HG03135 (cell line): ENCODE data around the gene ALKBH3.

Experiments used
- ATAC-seq: cut with Tn5 transposase; IDR thresholded peaks from one replicate; pipeline ENCODE4 v1.9.1; 2021; ENCODE audit warnings: mild to moderate bottlenecking, moderate library complexity; ENCODE audit not compliant: unreplicated experiment

ALKBH3 gene

DNA sequence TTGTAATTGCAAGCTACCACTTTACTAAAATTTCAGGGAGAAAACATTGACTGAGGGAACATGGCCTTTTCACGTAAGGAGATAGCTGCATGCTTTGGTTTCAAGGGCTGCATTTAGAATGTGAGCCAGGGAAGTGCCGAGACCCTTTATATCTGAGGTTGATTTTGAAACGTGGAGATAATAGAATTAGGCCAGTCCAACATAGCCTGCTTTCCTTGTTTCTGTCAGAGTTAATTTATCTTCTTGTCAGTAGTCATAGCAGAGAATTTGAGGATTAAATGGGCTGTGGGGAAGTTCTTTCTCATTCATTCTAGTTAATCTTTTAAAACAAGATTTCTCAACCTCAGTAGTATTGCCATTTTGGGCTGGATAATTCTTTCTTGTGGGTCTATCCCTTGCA lies 12.2 kb downstream of the ALKBH3 start:
- no peak for ATAC-seq

DNA sequence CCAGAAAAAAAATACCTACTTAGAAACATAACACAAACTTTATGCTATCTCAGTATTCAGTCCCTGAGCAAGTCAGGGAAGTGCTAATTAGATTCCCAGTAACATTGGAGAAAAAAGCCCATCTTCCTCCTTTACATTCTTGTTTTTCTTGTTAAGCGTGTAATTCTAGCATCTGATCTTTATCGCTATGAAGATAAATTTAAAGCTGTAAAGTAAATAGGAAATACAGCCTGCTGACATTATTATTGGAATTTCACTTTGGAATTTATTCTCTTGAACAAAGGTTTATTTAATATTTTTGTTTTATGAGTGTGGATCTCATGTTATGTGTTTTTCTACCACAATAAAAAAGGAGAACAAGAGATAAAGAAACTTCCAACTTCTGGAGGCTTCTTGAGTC lies 13.9 kb downstream of the ALKBH3 start:
- no peak for ATAC-seq

DNA sequence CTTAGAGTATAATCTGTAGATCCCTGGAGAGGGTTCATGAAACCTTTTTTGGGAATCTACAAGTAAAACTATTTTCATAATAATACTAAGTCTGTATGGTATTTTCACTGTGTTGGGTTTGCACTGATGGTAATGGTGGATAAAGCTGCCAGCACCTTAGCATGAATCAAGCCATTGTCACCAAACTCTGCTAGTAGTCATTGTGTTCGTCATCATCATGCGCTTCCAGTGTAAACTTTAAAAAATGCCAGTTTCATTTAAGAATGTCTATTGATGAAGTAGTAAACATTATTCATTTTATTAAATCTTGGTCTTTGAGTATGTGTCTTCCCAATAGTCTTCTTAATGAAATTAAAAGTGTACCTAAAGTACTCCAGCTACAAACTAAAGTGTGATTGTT lies 15.0 kb downstream of the ALKBH3 start:
- ATAC-seq: no peak

DNA sequence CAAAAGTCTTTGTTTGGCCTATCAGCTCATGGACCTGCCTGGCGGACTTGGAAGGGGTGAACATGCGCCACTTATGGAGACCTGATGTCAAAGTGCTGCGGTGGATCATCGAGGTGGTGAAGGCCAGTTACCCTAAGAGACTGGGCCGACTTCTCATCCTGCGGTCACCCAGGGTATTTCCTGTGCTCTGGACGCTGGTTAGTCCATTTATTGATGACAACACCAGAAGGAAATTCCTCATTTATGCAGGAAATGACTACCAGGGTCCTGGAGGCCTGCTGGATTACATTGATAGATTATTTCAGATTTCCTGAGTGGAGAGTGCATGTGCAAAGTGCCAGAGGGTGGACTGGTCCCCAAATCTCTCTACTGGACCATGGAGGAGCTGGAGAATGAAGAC lies 17.9 kb downstream of the ALKBH3 start:
- ATAC-seq: no peak

DNA sequence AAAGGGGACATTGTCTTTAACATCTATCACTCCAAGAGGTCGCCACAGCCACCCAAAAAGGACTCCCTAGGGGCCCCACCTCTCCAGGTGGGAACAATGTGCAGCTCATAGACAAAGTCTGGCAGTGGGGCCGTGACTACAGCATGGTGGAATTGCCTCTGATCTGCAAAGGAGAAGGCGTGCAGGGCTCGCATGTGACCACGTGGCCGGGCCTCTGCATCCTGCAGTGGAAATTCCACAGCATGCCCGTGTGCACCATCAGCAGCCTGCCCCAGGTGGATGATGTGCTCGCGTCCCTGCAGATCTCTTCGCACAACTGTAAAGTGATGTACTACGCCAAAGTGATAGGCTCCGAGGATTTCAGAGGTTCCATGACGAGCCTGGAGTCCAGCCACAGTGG lies 18.5 kb downstream of the ALKBH3 start:
- no peak for ATAC-seq

DNA sequence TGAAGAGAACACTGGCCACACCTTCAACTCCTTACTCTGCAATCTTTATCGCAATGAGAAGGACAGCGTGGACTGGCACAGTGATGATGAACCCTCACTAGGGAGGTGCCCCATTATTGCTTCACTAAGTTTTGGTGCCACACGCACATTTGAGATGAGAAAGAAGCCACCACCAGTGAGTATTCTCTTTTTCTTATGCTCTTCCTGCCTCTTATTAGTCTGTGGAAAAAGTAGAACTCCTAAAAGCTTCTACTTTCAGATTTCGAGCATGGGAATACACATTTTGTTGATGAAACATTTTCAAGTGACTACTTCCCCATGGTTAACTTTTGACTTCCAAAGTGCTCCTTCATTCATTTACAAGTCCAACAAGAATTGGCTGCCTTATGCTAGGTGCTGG lies 20.9 kb downstream of the ALKBH3 start:
- ATAC-seq: no peak

DNA sequence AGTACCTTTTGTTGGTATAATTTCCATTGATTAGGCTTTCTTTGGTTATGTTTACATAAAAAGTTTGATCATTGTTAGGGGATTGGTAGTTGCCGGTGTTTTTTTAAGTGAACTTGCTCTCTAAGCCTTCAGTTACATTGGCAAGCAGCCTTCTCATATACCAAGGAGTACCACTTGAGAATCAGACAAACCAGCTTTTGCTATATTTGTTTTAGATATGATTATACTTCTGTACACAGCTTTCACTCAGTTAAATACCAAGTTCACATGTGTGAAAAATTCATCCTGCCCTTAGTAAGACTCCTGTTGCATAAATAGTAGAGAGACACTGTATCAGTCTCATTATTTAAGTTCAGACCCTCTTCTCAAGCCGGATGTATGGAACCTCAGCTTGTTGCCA lies 22.4 kb downstream of the ALKBH3 start:
- no peak for ATAC-seq

DNA sequence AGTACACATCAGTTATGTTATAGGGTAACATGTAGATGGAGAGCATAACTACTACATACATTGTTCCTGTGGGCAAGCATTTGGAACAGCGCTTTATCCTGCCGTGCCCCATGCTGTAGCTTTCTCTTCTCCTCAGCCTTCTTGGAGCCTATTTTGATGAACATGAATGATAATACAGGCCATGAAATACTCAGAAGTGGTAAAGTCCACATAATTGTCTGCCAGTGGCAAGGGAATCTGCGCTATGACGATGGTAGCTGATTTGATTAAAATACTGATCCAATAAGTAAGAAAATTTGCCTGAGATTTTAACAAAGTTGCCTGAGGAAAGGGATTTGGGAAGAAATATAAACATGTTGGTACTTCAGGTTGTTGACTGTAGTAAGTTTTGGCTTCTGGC lies 23.3 kb downstream of the ALKBH3 start:
- ATAC-seq: no peak

DNA sequence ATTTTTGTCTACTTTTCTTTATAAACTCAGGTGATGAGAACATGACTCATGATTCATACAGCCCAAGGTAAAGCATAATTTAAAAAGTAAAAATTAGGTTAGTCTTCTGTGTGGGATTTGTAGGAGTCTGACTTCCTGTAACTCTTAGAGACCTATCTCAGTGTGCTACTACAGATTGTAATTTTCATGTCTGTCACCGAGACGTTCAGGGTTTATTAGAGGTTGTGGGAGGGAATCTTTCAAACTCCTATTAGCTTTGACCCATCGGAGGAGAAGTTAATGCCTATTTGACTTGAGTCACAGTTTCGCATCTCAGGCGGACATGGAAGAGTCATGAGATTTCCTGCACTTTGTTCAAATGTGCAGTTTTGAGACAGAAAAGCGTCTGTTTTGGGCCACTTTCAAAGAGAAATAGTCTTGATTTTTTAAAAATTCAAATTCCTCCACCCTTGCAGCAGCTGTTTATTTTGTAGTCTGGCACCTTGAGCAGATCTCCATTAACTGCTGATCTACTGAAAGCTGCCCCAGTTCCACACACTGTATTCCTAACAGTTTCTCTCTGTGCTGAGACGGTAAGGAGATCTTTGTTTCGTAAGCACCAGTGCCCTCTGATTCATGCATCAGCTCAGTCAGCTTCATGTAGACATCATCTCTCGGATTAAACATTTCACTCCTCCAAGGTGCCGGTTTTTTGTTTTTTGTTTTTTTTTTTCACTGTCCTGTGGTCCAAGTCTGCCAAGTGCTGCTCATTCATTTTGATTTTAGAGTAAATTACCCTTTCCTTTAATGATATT lies 24.3 kb downstream of the ALKBH3 start:
- no peak for ATAC-seq

DNA sequence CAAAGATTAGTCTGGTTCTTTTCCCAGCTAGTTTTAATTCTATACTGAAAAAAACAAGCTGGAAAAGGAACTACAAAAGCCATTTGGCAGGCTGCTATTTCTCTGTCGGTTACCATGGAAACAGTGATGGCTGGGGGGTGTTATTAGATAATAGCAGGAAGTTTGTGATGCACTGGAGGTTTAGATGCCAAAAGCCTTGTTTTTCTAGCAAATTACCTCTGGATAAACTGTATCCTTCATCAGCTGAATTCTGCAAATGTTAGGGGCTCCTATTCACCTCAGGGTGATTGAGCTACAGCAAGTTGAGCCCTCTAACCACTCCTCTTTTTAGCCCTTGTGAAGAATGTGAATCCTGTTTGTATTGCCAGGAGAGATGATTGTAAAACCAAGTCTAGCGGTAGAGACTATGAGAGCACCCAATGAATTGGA lies 25.2 kb downstream of the ALKBH3 start:
- ATAC-seq: no peak

DNA sequence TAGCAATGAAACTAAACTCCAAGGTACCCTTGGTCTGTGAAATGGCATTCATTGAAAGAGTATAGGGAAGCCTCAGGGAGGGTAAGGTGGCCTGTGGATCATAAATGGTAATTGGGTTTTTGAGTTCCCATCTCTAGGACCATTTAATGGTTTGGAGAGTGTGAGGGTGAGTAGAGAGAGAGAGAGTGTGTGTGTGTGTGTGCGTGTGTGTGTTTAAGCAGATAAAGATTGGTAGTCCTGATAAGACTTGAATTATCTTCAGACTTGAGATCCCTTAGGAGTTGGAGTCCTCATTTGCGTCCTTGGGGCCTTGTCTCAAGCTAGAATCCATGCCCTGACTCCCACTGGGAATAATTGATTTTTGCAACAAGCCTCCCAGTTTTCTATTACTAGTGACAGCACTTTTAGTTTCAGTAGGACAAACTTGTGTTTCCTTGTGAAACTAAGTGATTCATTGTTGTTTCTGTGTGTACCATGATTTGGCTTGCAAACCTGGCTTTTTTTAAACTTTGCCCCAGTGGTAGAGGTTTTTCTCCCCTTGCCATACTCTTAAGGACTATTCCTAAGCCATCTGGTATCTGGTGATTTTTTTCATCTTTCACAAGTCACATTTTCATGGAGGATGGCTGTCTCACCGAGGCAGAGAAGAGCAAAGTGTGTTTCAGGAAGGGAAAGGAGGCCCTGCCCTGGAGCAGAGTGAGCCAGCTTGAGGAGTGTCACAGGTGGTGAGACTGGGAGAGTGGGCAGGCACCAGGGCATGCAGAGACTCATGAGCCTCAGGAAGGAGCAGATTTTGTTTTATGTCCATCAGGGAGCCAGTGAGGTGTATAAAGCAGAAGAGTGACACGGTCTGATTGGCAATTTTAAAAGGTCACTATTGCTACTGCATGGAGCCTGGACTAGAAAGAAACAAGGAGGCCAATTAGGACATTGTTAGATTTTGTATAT lies 26.7 kb downstream of the ALKBH3 start:
- no peak for ATAC-seq

DNA sequence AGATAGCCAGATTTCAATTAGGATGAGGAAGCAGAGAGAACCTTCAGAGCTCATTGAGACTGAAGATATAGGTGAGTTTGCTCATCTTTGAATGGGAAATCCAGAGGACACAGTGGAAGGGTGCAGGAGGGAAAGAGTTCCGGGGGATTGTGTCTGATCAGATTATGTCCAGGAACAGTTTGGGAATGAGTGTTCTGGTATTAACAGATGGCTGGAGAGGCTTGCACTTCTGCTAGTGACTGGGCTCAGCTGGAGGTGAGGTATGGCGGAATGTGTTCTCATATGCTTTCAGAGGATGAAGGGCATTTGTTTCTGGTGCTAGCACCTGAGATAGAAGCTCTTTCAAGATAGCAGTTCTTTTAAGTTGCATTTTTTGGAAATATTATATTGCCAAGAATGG lies 27.6 kb downstream of the ALKBH3 start:
- ATAC-seq: no peak

DNA sequence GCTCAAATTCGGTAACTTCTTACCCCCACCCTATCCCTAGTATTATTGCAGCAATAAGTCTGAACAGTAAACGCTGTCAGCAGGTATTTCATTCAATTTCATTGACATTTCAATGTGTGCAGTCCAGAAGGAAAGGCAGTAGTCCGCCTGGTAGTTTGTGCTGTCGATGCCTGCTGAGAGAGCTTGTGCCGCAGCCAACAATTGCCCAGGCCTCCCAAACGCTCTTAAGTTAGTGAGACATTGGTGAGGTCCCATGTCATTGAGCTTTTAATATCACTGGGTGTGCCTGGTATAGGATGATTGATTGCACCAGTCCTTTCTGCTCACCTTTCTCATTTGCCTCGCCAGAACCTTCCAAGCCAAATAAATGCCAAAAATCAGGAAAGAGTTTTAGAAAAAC lies 28.1 kb downstream of the ALKBH3 start:
- no peak for ATAC-seq

DNA sequence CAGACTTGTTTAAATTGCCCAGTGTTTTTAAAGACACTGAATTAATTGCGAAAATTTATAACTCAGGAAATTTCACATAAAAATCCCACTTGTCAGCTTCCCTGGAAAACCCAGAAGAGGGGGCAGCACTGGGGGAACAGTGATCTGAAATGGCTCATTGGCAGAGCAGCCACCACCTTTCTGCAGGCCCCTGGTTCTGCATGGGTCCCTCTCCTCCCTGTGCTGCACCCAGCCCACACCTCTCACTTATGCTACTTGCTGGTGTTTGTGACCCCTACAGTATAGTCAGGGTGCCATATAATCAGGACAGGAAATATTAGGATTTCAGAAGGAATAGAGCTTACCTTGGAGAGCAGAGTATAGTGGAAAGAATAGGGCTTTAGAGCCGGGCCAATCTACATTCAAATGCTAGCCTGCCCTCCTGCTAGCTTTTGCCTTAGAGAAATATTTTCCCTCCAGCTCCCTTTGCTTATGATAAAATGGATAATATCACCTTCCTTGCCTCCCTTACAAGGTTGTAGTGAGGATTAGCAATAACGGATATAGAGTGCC lies 33.3 kb downstream of the ALKBH3 start:
- ATAC-seq: no peak

DNA sequence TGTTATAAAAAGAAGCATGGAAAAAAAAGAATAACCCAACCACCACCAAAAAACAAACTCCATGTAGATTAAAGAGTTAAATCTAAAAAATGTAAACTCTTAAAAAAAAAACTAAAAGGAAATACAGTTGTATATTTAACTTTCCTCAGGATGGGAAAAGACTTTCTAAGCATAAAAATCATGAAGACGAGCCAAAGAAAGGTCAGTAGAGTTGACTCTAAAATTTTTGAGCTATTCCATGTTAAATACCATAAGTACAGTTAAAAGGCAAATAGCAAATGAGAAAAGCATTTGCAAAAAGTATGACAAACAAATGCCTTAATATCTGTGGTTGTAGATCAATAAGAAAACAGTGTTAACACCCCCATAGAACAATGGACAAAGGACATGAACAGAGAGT lies 33.8 kb downstream of the ALKBH3 start:
- no peak for ATAC-seq

DNA sequence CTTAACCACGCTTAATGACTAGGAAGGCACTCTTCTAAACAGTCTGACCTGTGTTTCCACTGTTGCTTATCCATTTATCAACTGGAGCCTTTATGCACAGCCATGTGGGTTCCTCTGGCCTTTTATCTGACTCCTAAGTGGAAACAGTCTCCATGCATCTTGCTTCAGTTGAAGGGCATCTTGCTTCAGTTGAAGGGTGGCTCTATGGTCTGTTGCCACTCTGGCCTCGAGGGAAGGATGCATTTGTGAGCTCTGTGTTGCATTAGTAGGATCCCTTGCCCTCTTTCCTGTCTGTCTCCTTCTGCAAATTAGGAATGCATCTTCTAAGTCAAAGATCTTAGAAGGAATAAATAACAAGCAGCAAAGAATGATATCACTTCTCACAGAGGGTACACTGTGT lies 36.0 kb downstream of the ALKBH3 start:
- no peak for ATAC-seq

DNA sequence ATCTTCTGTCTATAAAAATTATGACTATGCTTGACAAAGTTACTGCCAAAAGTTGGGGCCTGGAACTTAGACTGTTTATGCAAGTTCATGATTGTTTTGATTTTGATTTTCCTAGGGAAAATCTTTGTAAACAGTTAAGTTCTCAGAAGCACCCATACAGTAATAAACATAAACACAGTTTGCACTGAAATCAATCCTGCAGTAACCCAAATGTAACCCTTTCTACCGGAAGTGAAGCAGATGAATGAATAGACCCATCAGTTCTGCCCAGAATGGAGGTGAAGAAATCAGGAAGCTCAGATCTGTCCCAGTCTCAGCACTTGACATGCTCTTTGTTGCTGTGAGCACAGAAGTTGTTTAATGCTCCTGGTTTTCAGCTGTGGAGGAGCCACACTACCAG lies 37.2 kb downstream of the ALKBH3 start:
- no peak for ATAC-seq

DNA sequence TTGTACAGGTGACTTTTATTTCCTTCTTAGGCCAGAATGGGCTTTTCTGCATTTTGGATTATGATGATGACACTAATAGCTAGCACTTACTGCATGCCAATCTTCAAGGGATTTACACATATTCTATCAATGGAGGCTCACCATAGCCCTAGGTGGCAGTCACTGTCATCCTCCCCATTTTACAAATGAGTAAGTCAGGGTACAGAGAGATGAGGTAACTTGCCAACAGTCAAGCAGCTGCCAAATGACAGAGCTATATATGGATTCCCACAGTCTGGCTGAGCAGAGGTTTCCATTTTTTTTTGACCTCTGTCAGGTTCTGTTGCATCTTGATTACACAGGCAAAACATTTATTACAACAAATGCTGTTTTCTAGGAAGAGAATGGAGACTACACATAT lies 38.0 kb downstream of the ALKBH3 start:
- ATAC-seq: no peak

DNA sequence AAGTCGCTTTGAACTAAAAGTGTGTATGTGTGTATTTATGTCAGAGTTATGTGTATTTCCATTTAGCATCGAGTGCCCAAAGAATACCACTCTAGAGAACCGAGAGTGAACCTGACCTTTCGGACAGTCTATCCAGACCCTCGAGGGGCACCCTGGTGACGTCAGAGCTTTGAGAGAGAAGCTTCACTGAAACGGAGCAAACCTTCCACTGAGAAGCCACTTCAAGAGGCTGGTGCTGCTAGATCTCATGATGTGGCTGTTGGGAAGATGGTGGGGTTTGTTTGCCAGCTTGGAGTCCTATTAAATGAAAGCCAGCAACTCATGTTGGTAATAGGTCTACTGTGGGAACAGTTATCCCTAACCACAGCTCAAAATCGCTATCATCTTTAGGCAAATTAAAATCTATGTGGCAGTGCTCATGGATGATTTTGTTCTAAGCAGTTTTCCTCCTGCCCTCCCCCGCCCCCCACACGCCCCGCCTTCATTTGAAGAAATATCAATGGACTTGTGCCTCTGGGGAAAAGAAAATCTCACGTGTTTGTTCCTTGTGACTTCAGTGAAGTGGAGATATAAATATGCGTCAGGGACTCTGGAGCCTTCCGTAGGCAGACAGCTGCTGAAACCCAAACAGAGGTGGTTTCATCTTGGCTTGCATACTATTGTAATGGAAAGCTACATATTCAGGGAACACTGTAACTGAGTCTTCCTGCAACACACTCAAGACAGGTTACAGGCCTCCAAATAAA lies 39.4 kb downstream of the ALKBH3 start:
- ATAC-seq: no peak

DNA sequence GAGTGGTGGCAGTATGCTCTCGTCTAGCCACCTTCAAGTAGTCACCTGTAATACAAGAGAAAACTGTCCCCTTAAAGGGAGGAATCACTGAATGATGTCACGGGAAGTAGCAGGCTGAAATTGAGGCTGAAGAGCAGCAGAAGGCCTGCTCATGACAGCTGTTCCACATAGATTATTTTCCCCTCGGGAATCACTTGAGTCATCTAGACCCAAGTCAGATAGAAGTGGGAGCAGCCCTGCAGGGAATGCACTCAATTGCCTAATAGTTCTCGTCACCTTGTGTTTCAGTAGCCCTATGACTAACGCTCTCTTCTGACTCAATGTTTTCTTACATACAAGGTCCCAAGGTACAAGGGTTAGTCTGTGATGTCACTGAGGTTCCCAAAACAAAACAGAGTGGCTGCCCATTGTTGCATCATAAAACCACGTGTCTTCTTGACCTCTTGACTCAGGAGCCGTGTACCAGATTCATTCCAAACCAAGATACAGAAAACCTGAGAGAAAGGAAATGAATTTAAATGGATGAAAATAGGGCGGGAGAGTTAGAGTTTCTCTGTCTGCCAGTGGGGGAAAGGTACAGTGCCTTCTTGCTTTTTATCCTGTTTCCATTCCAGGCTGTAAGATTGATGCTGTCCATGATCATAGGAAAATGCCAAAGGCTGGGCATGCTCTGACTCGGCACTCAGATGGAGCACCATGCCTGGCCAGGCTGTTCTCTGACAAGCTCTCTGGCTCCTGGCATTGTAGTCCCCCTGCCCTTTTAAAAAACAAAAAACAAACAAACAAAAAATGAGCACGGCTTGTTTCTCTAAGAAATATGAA lies 40.2 kb downstream of the ALKBH3 start:
- no peak for ATAC-seq
